Measurements from ENCODE around the gene PCTP.

- no peak for TF ChIP-seq CTCF (IDR thresholded peaks at IDR 0.05)
- no peak for TF ChIP-seq EP300 (IDR thresholded peaks at IDR 0.05)
- TF ChIP-seq POLR2A (IDR thresholded peaks at IDR 0.05), result no peak
Observed at GRCh38 chr17:55765472-55765871, 14.6 kb downstream of the PCTP start.
